VCaP (cell line): ENCODE data around the gene GRIA1.

Experiments used
- H3K27ac ChIP-seq: fragments of 450-650 bp; 2 replicates; pipeline ENCODE4 v1.5.1; 2017
- TF ChIP-seq, protein P1 (sequence below): fragments of 450-650 bp; conservative IDR thresholded peaks from 2 replicates; pipeline ENCODE4 v1.5.1; 2017; ENCODE audit warnings: mild to moderate bottlenecking, moderate library complexity

GRIA1 gene

DNA sequence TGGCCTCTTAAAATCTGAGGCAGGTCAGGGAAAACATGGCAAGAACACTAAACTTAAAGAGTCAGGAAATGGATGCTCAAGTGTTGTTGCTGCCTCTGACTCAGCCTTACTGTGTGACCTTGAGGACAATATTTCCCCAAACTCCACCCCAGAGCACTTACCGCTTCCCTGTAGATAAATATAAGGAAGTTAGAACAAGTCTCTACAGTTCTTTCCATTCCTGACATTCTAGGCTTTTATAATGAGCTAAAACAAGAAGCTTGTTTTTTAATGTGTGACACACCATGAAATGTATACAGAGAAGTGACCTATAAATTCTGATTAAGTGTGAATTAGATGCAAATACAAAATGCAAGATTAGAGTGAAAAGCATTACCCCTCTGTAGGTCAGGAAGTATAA, 129.3 kb downstream of the GRIA1 start:
- no peak overlapping the region for H3K27ac ChIP-seq

DNA sequence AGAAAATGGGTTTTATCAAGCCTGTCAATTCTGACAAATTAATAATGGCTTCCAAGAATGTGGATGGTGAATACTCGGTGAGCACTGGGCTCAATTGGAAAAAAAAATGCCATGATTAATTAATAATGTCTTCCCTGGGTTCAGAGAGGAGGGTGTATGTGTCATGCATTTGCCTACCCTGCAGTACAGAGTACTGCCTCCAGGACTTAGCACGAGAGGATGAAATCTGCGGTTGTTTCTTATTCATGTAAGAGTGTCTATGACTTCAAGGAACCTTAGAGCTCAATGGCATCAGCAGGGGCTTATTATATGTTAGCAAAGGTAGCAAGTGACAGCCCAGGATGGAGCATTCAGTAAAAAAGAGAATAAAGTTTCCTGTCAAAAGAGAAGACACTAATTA, 132.7 kb downstream of the GRIA1 start:
- H3K27ac ChIP-seq = no peak overlapping the region
- TF ChIP-seq, protein P1, sequence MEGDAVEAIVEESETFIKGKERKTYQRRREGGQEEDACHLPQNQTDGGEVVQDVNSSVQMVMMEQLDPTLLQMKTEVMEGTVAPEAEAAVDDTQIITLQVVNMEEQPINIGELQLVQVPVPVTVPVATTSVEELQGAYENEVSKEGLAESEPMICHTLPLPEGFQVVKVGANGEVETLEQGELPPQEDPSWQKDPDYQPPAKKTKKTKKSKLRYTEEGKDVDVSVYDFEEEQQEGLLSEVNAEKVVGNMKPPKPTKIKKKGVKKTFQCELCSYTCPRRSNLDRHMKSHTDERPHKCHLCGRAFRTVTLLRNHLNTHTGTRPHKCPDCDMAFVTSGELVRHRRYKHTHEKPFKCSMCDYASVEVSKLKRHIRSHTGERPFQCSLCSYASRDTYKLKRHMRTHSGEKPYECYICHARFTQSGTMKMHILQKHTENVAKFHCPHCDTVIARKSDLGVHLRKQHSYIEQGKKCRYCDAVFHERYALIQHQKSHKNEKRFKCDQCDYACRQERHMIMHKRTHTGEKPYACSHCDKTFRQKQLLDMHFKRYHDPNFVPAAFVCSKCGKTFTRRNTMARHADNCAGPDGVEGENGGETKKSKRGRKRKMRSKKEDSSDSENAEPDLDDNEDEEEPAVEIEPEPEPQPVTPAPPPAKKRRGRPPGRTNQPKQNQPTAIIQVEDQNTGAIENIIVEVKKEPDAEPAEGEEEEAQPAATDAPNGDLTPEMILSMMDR = no peak; the same call in 1 of the 2 replicates

More for the DNA sequence above, 129.3 kb downstream of the GRIA1 start:
- TF ChIP-seq, protein P1 = no peak

DNA sequence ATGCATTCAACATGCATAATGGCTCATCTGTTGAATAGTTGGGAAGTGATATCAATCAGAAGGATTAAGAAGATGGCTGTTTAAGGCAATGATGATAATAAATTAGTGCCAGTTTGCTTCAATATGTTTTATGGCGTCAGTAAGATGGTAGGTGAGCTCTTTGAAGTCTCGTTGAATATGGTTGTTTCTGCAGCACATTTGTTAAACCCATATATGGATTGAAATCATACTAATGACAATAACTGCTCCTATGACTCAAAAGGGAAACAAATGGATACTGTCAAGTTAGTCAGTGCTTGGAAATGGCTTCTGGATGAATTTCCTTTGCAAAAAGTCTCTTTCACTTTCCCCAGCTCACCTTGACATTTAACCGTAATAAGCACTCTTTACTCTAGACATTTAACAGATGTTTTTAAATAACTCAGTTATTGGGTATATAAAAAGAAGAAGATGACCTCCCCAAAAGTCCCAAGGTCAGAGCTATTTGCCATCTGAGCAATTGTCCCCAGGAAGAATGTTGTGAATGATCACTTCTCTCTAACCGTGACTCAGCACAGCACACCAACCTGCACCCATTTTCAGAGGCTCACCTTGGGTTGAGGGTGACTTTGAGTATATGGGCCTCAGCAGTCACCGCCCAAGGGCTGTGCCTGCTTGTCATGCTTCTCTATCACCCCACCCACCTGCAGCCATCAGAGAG, 133.4 kb downstream of the GRIA1 start:
- TF ChIP-seq, protein P1 = no peak
- H3K27ac ChIP-seq = no peak overlapping the region

DNA sequence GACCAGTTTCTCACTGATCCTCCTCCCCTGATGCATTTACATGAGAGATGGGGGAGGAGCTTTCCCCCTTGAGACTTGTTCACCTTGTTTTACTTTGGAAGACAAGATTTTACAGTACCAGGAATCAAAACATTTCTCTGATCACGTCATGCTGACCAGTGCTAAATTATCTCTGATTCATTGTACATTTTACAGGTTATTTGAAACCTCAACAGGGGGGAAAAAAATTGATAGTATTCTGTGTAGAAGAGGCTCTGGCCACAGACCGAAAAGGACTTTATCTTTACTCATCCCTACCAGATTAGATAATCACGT, 133.9 kb downstream of the GRIA1 start:
- H3K27ac ChIP-seq = no peak overlapping the region
- TF ChIP-seq, protein P1 = no peak

DNA sequence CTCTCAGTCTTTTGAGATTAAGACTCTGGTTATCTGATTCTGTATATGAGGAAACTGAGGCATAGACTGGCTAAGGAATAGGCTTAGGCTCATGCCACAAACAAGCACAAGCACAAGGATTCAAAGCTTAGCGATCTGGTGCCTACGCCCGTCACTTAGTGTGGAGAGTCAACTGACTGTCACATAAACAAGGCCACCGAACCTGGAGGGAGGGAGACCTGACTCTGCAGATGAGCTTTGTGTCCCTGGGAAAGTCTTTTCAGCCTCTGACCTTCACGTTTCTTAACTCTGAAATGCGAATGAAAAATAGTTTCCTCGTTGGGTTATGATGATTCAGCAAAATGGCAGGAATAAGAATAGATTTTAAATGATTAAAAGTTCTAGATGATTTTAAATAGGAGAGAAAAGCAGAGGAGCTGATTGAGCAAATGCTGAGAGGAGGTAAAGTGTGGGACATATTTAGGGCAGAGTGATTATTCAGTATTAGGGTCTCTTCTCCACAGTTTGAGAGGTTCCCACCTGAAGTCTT, 135.4 kb downstream of the GRIA1 start:
- H3K27ac ChIP-seq = no peak overlapping the region
- TF ChIP-seq, protein P1 = no peak

DNA sequence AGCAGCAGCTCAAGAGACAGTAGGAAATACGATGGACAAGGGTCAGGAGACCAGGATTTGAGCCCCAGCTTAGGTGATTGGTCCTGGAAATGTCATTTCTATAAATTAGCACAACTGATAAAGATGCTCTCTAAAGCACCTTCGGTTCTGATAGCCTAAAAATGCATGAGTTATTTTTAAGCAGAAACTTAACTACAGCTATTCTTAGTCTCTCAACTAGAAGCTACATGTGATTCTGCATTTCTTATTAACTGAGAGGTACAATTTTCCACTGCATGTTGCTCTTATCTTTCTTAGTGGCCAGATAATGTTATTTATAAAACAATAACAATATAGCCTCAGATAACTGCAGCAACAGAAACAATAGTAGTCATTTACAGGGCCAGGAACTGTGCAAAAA, 136.4 kb downstream of the GRIA1 start:
- TF ChIP-seq, protein P1 = no peak
- H3K27ac ChIP-seq = no peak overlapping the region

DNA sequence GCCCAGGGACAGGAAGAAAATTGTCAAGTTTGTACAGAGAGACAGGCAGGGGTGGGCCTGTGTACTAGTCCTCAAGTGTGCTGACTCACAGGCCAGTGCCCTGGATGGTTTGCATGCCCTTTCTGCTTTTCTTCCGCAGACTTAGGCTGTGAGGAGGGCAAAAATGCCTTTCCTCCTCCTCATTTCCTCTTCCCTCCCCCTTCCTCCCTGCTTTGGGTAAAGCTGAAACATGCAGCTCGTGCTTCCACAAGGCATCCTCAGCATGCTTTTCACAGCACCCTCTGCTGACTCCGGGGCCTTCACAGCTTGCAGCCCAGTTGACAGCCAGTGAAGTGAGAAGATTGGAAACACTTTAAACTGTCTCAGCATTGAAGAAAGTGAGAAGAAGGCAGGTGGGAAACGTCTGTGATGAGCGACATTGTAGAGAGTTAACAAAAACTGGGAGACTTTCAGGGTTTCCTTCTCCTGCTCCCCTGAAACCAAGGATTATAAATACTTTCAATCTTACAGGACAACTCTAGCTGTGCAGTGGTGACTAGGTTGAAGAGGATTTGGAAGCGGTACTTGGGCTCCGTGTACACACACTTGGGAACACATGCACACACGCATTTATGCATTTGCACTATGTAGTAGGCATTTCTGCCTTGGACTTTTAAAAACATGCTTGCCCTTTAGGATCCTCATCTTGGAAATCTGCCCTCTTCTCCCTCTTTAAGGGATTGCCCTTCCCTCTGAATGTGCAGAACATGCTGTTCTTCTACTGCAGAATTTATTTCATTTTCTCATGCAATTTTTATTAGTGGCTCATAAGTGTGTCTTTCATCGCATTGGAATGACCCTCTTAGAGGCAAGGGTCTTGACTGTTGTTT, 138.8 kb downstream of the GRIA1 start:
- TF ChIP-seq, protein P1 = no peak; the same call in 1 of the 2 replicates
- no peak overlapping the region for H3K27ac ChIP-seq
